NCI-H2029 (cell line): ENCODE results near the gene BMP2.

Experiments used
- DNase-seq: peaks from one replicate; lab custom pipeline; 2025; lab: John Stamatoyannopoulos, UW

The BMP2 gene

GRCh38 chr20:6767536-6768227 lies at the start of gene BMP2:
Gene BMP2 (plus strand): TSS chr20:6767686. CDS start chr20:6770127, 2,441 bp downstream.
- DNase-seq: peak; percentile 30

GRCh38 chr20:6718662-6719368 lies 48.7 kb upstream of the BMP2 start:
- no peak for DNase-seq

- no peak for DNase-seq
Measured at GRCh38 chr20:6719369-6719721, 48.1 kb upstream of the BMP2 start.

GRCh38 chr20:6726761-6727160 lies 40.7 kb upstream of the BMP2 start:
- DNase-seq: no peak

- DNase-seq: no peak
Measured at GRCh38 chr20:6730672-6731328, 36.7 kb upstream of the BMP2 start.

GRCh38 chr20:6732001-6732447 lies 35.5 kb upstream of the BMP2 start:
- no peak for DNase-seq

GRCh38 chr20:6732851-6733250 lies 34.6 kb upstream of the BMP2 start:
- DNase-seq: no peak

- no peak for DNase-seq
Measured at GRCh38 chr20:6733965-6734364, 33.5 kb upstream of the BMP2 start.

- DNase-seq: no peak
Measured at GRCh38 chr20:6735942-6736845, 31.3 kb upstream of the BMP2 start.

GRCh38 chr20:6739406-6739805 lies 28.1 kb upstream of the BMP2 start:
- no peak for DNase-seq

- DNase-seq: no peak
Measured at GRCh38 chr20:6740096-6740495, 27.4 kb upstream of the BMP2 start.

GRCh38 chr20:6744180-6744579 lies 23.3 kb upstream of the BMP2 start:
- DNase-seq: no peak

- no peak for DNase-seq
Measured at GRCh38 chr20:6744805-6745204, 22.7 kb upstream of the BMP2 start.

GRCh38 chr20:6746901-6747609 lies 20.4 kb upstream of the BMP2 start:
- DNase-seq: no peak

- DNase-seq: no peak
Measured at GRCh38 chr20:6750438-6750837, 17.0 kb upstream of the BMP2 start.

GRCh38 chr20:6756693-6757595 lies 10.5 kb upstream of the BMP2 start:
- DNase-seq: peak; percentile 11

- DNase-seq: no peak
Measured at GRCh38 chr20:6764619-6765018, 2.9 kb upstream of the BMP2 start.

GRCh38 chr20:6765469-6766058 lies 1.9 kb upstream of the BMP2 start:
- peak; percentile 27 for DNase-seq

GRCh38 chr20:6766433-6766832 lies 1.1 kb upstream of the BMP2 start:
- DNase-seq: no peak

- no peak for DNase-seq
Measured at GRCh38 chr20:6767126-6767535, 355 bp upstream of the BMP2 start.
